Stimulated activated CD4-positive, alpha-beta T cell treated with anti-CD3 and anti-CD28 coated beads, Interleukin-12 subunit alpha, Interleukin-12 subunit beta, amount 100 ng/mL, for 24 hours (primary cell): ENCODE results near the gene ZNF474.

Experiments used
- DNase-seq, 2 experiments: peaks; one replicate each; pipeline ENCODE4 v3.0.0-alpha.2; 2020; ENCODE audit warnings: low read depth in 2 of 2

The ZNF474 gene

GRCh38 chr5:122180863-122181548, 51.7 kb downstream of the ZNF474 start:
- no peak for DNase-seq

GRCh38 chr5:122181863-122182262, 52.5 kb downstream of the ZNF474 start:
- no peak for DNase-seq

- DNase-seq: no peak
These were observed 53.2 kb downstream of the ZNF474 start for GRCh38 chr5:122182491-122182921.

GRCh38 chr5:122183098-122183787, 53.9 kb downstream of the ZNF474 start:
- no peak for DNase-seq

GRCh38 chr5:122183788-122184170, 54.4 kb downstream of the ZNF474 start:
- no peak for DNase-seq

GRCh38 chr5:122184676-122185255, 55.4 kb downstream of the ZNF474 start:
- DNase-seq: no peak

GRCh38 chr5:122187426-122187825, 58.1 kb downstream of the ZNF474 start:
- no peak for DNase-seq

- DNase-seq: no peak
These were observed 60.8 kb downstream of the ZNF474 start for GRCh38 chr5:122190156-122190555.

GRCh38 chr5:122192497-122193496, 63.5 kb downstream of the ZNF474 start:
- DNase-seq: no peak

GRCh38 chr5:122195802-122196394, 66.6 kb downstream of the ZNF474 start:
- DNase-seq: no peak

- DNase-seq: no peak
These were observed 69.8 kb downstream of the ZNF474 start for GRCh38 chr5:122199146-122199545.

GRCh38 chr5:122200450-122200849, 71.1 kb downstream of the ZNF474 start:
- DNase-seq: no peak

GRCh38 chr5:122200865-122201264, 71.5 kb downstream of the ZNF474 start:
- no peak for DNase-seq

- DNase-seq: no peak
These were observed 72.0 kb downstream of the ZNF474 start for GRCh38 chr5:122201365-122201764.

GRCh38 chr5:122202952-122203351, 73.6 kb downstream of the ZNF474 start:
- no peak for DNase-seq
